ENCODE results near the gene RPL12. TPM values are rescaled to one million over a fixed set of nuclear protein-coding genes. Genes with fewer than 3 reads are reported as not detected.

The RPL12 gene
- total and polyA plus RNA-seq, 8 donors = 746 to 2,729 (median 1,122) TPM

GRCh38 chr9:127417131-127418036, 33.8 kb downstream of the RPL12 start:
- DNase-seq (no peak), FAIRE-seq (no peak), ATAC-seq (no peak)
- Histone ChIP-seq H3K27ac (no peak overlapping the region), H3K4me3 (no peak overlapping the region), H3K9me3 (no peaks in the 10 kb centered on the region), H3K36me3 (no peaks in the 10 kb centered on the region), H3K27me3 (no peaks in the 10 kb centered on the region), H3K4me1 (peaks cover 0 to 9% (median 0%) of the 10 kb centered on the region in 3 donors)
- no peak for TF ChIP-seq CTCF (IDR thresholded peaks at IDR 0.05)
- intact Hi-C loops (cut with DNase I) = no loop called here
- 85 to 94% methylated on average over 15 of the region's 15 CpGs for WGBS, 2 donors

DNA sequence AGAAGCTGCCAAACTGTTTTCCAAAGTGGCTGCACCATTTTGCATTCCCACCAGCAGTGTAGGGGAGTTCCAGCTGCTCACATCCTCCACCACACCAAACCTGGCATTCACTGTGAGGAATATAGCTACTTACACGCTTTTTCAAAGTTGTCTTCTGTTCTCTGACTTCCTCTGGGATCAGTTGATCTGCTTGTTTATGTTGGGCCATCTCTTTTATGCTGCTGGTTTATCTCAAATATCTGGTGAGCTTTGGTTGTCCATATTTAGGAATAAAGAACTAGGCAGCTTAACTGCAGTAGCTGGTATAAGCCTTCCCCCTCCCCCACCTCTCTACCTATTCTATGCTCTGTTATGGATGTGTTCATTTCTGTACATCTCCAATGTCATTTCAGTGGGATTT, 35.5 kb downstream of the RPL12 start:
- no peak for DNase-seq
- H3K27me3 ChIP-seq = no peaks in the 10 kb centered on the region
- no peak for FAIRE-seq
- no peak overlapping the region for H3K27ac ChIP-seq
- H3K4me3 ChIP-seq = no peak overlapping the region
- H3K4me1 ChIP-seq = no peaks in the 10 kb centered on the region
- no peak for TF ChIP-seq CTCF (IDR thresholded peaks at IDR 0.05)
- 82 to 83% methylated on average over 1 of the region's 1 CpG for WGBS, 2 donors
- intact Hi-C loops (cut with DNase I) = no loop called here
- no peak for ATAC-seq
- H3K9me3 ChIP-seq = no peaks in the 10 kb centered on the region
- no peaks in the 10 kb centered on the region for H3K36me3 ChIP-seq

DNA sequence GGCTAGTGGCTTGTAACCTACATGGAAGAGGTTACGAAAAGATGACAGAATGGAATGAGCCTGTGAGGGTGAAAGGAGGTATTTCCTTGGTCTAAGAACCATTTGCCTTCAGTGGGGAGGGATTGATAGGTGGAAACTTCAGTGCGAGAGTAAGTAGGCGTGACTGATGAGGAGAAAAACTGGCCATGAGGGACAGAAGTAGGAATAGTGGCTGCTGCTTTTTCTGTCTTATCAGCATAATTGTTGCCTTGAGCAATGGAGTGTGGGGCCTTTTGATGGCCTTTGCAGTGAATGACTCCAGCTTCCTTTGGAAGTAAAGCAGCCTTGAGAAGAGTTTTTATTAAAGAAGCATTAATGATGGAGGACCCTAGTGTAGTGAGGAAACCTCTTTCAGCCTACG, 36.1 kb downstream of the RPL12 start:
- no peak overlapping the region for H3K27ac ChIP-seq
- TF ChIP-seq CTCF (IDR thresholded peaks at IDR 0.05) = no peak
- H3K9me3 ChIP-seq = no peaks in the 10 kb centered on the region
- DNase-seq (no peak), ATAC-seq (no peak), FAIRE-seq (no peak)
- H3K27me3 ChIP-seq = no peaks in the 10 kb centered on the region
- no peak overlapping the region for H3K4me3 ChIP-seq
- WGBS, 2 donors = 93 to 98% methylated on average over 4 of the region's 4 CpGs
- intact Hi-C loops (cut with DNase I) = no loop called here
- H3K36me3 ChIP-seq = no peaks in the 10 kb centered on the region
- H3K4me1 ChIP-seq = no peaks in the 10 kb centered on the region

DNA sequence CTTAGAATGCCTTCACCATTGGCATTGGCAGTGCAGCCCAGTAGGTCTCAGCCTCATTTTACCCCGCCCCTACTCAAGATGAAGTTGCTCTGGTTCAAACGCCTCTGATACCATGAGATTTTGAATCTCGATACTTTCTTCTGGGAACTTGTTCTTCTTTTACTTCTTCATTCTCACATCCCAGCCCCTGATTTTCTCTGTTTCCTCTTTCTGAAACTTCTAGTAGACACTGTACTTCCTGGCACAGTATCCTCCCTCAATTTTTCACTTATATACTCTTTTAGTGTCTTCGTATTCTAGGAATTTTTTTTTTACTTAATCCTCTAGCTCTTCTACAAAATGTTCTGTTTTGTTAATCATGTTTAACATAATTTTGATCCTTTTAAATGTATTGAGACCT, 40.1 kb downstream of the RPL12 start:
- DNase-seq (no peak), FAIRE-seq (no peak), ATAC-seq (peak in 2 of 4 donors; percentile 49 to 57)
- H3K36me3 ChIP-seq = no peaks in the 10 kb centered on the region
- no peak overlapping the region for H3K4me3 ChIP-seq
- H3K4me1 ChIP-seq = no peaks in the 10 kb centered on the region
- no peak overlapping the region for H3K27ac ChIP-seq
- WGBS, 2 donors = 86 to 91% methylated on average over 4 of the region's 4 CpGs
- no peaks in the 10 kb centered on the region for H3K9me3 ChIP-seq
- intact Hi-C loops (cut with DNase I) = no loop called here
- no peak for TF ChIP-seq CTCF (IDR thresholded peaks at IDR 0.05)
- H3K27me3 ChIP-seq = no peaks in the 10 kb centered on the region

- DNase-seq = no peak
- Histone ChIP-seq H3K27ac (no peak overlapping the region), H3K4me3 (no peak overlapping the region), H3K27me3 (no peaks in the 10 kb centered on the region), H3K9me3 (no peaks in the 10 kb centered on the region), H3K36me3 (peaks cover 0 to 8% (median 0%) of the 10 kb centered on the region in 3 donors), H3K4me1 (no peaks in the 10 kb centered on the region)
- 48 to 60% methylated on average over 6 of the region's 6 CpGs for WGBS, 2 donors
- no peak for TF ChIP-seq CTCF (IDR thresholded peaks at IDR 0.05)
- FAIRE-seq = no peak
- no peak for ATAC-seq
- intact Hi-C loops (cut with DNase I) = no loop called here
Measured at GRCh38 chr9:127407492-127407843, 43.7 kb downstream of the RPL12 start.

All from pancreas (tissue), 10 donors.